MM.1S (cell line): Measurements from ENCODE around the gene DARS1.

ENCODE experiments used
- CTCF ChIP-seq: fragments of 300-600 bp; sonication (generic); IDR thresholded peaks from 2 replicates; pipeline ENCODE4 v1.5.1; 2016; ENCODE audit warnings: antibody characterized with exemption, low read length, mixed read lengths
- EZH2 ChIP-seq: fragments of 300-600 bp; sonication (generic); optimal IDR thresholded peaks from 2 replicates; pipeline ENCODE3; 2017; ENCODE audit warnings: low read depth, mild to moderate bottlenecking, antibody characterized with exemption, low read length, mixed read lengths

- no peak for TF ChIP-seq CTCF
- no peak for TF ChIP-seq EZH2
Observed at GRCh38 chr2:135899567-135899966, 85.9 kb downstream of the DARS1 start.
